NCI-H748 (cell line): ENCODE measurements around the gene SMARCAL1.
"Not testable (repeated sequence)": the region's sequence is repeated elsewhere in the genome, so short reads cannot be mapped to it uniquely, and the experiment has no call there.

Source experiments
- DNase-seq: peaks from one replicate; lab custom pipeline; 2025; ENCODE audit not compliant: unreplicated experiment; lab: John Stamatoyannopoulos, UW

The SMARCAL1 gene

GRCh38 chr2:216498379-216499352 lies 86.4 kb downstream of the SMARCAL1 start, which contains the start of gene RPL37A:
TSS of gene RPL37A (plus strand) at chr2:216498844. CDS start at chr2:216498875, 31 bp downstream.
- DNase-seq: peak; percentile 96

- DNase-seq: no peak
These were observed 87.4 kb downstream of the SMARCAL1 start for GRCh38 chr2:216499641-216500218.

- DNase-seq: no peak
These were observed 88.3 kb downstream of the SMARCAL1 start for GRCh38 chr2:216500572-216500971.

- DNase-seq: no peak
These were observed 89.6 kb downstream of the SMARCAL1 start for GRCh38 chr2:216501854-216502253.

GRCh38 chr2:216502381-216503158 lies 90.3 kb downstream of the SMARCAL1 start:
- DNase-seq: no peak

- no peak for DNase-seq
These were observed 90.9 kb downstream of the SMARCAL1 start for GRCh38 chr2:216503159-216503629.

- DNase-seq: no peak
These were observed 91.6 kb downstream of the SMARCAL1 start for GRCh38 chr2:216503697-216504375.

GRCh38 chr2:216504376-216504762 lies 92.1 kb downstream of the SMARCAL1 start:
- no peak for DNase-seq

- DNase-seq: no peak
These were observed 93.1 kb downstream of the SMARCAL1 start for GRCh38 chr2:216505133-216506106.

GRCh38 chr2:216507220-216508160 lies 95.2 kb downstream of the SMARCAL1 start:
- no peak for DNase-seq

- DNase-seq: no peak
These were observed 95.9 kb downstream of the SMARCAL1 start for GRCh38 chr2:216508229-216508628.

- DNase-seq: peak; percentile 53
These were observed 104.6 kb downstream of the SMARCAL1 start for GRCh38 chr2:216516730-216517350.

GRCh38 chr2:216517447-216518225 lies 105.4 kb downstream of the SMARCAL1 start:
- no peak for DNase-seq

GRCh38 chr2:216518566-216519119 lies 106.4 kb downstream of the SMARCAL1 start:
- not testable (repeated sequence) for DNase-seq

- DNase-seq: peak; percentile 79
These were observed 107.0 kb downstream of the SMARCAL1 start for GRCh38 chr2:216519154-216519762.

- DNase-seq: no peak
These were observed 107.8 kb downstream of the SMARCAL1 start for GRCh38 chr2:216520112-216520511.
